HCT116 (cell line): ENCODE measurements around the gene TJP2. TPM values are rescaled to one million over a fixed set of nuclear protein-coding genes. Genes with fewer than 3 reads are reported as not detected.

Source experiments
- ATAC-seq: fragments of 200-7000 bp; cut with Tn5 transposase; 2 replicates; pipeline ENCODE4 v1.9.1; 2020; ENCODE audit warnings: mild to moderate bottlenecking, moderate library complexity
- BruUV-seq: library from RNA; stranded (reverse); fragments of 400-500 nt; replicated peaks from 2 replicates; lab custom pipeline; 2021; lab: Mats Ljungman, UMichigan
- CTCF ChIA-PET: fragments of 300-600 bp; sonication (Branson Sonifier 250); formaldehyde crosslinking; loops from one replicate; lab custom pipeline; 2021; ENCODE audit warnings: antibody characterized with exemption; lab: Charles Lee
- POLR2A ChIA-PET: fragments of 300-600, 350-600 bp; sonication (Branson Sonifier 250); formaldehyde crosslinking; loops from one replicate; lab custom pipeline; 2021; ENCODE audit warnings: antibody characterized with exemption; lab: Charles Lee
- RAD21 ChIA-PET, 2 experiments: fragments of 300-600 bp; sonication (Branson Sonifier 250); formaldehyde crosslinking; loops; one replicate each; lab custom pipeline; 2023; ENCODE audit warnings: low total read pairs in 2 of 2; ENCODE audit not compliant: uncharacterized antibody in 2 of 2, unreplicated experiment in 2 of 2, low non-redundant PET in 1 of 2; lab: Charles Lee
- DNase-seq: peaks from one replicate; pipeline ENCODE4 v3.0.0-alpha.2; 2010; ENCODE audit warnings: low read depth, low spot score
- H2AFZ ChIP-seq: fragments of 200-600 bp; shearing (Covaris generic), sonication (generic); 2 replicates; pipeline ENCODE4 v1.6.1; 2017; ENCODE audit warnings: low read depth, mixed run types, mixed read lengths, antibody characterized with exemption, low read length; ENCODE audit not compliant: poor library complexity, severe bottlenecking
- H3K27ac ChIP-seq: 2 replicates; pipeline ENCODE4 v1.5.1; 2012; ENCODE audit warnings: low read depth, low read length
- H3K27me3 ChIP-seq: fragments of 200-600 bp; sonication (generic); 2 replicates; pipeline ENCODE4 v1.6.1; 2016; ENCODE audit warnings: mixed run types, low read length, mixed read lengths; ENCODE audit not compliant: insufficient read depth
- H3K36me3 ChIP-seq, 2 experiments: fragments of 200-500 bp in 1 of 2; fragments of 200-600 bp in 1 of 2; sonication (Bioruptor generic) in 1 of 2; sonication (generic) in 1 of 2; 2 replicates each; pipeline versions ENCODE4 v1.5.1 to v1.6.1; 2014 to 2016; ENCODE audit warnings: low read length in 2 of 2, inconsistent platforms in 1 of 2, mixed read lengths in 1 of 2, mixed run types in 1 of 2; ENCODE audit not compliant: insufficient read depth in 2 of 2, control insufficient read depth in 1 of 2
- H3K4me1 ChIP-seq, 2 experiments: fragments of 200-600 bp in 1 of 2; sonication (generic) in 1 of 2; 2 replicates each; pipeline versions ENCODE4 v1.5.1 to v1.6.1; 2012 to 2017; ENCODE audit warnings: low read length in 2 of 2, inconsistent platforms in 1 of 2, mild to moderate bottlenecking in 1 of 2, mixed read lengths in 1 of 2, mixed run types in 1 of 2, moderate library complexity in 1 of 2; ENCODE audit not compliant: insufficient read depth in 2 of 2, control insufficient read depth in 1 of 2
- H3K4me2 ChIP-seq: fragments of 200-600 bp; sonication (generic); 2 replicates; pipeline ENCODE4 v1.6.1; 2017; ENCODE audit warnings: mixed run types, low read length, mixed read lengths
- H3K4me3 ChIP-seq, 2 experiments: fragments of 200-600 bp in 1 of 2; sonication (generic) in 1 of 2; replicated peaks in 1 of 2; 2 replicates each; pipeline ENCODE4 v1.5.1; 2011 to 2016; ENCODE audit warnings: low read length in 2 of 2, control low read depth in 1 of 2, low read depth in 1 of 2, mild to moderate bottlenecking in 1 of 2, mixed read lengths in 1 of 2, mixed run types in 1 of 2
- H3K79me2 ChIP-seq: fragments of 200-600 bp; sonication (generic); 2 replicates; pipeline ENCODE4 v1.6.1; 2017; ENCODE audit warnings: mild to moderate bottlenecking, mixed run types, low read length, moderate library complexity, mixed read lengths; ENCODE audit not compliant: insufficient read depth
- H3K9ac ChIP-seq: fragments of 200-600 bp; sonication (generic); 2 replicates; pipeline ENCODE4 v1.6.1; 2016; ENCODE audit warnings: low read length, mixed read lengths
- H3K9me2 ChIP-seq: fragments of 200-600 bp; sonication (generic), shearing (Covaris generic); 2 replicates; pipeline ENCODE4 v1.6.1; 2017; ENCODE audit warnings: mixed run types, mild to moderate bottlenecking, moderate library complexity; ENCODE audit not compliant: insufficient read depth
- H3K9me3 ChIP-seq, 2 experiments: fragments of 200-500 bp in 1 of 2; fragments of 200-600 bp in 1 of 2; sonication (Bioruptor generic) in 1 of 2; sonication (generic) in 1 of 2; 2 replicates each; pipeline ENCODE4 v1.6.1; 2014 to 2017; ENCODE audit warnings: low read length in 2 of 2, mixed read lengths in 2 of 2, inconsistent platforms in 1 of 2, low read depth in 1 of 2, mild to moderate bottlenecking in 1 of 2, mixed run types in 1 of 2, moderate library complexity in 1 of 2; ENCODE audit not compliant: control insufficient read depth in 1 of 2, insufficient read depth in 1 of 2
- H4K20me1 ChIP-seq: fragments of 200-600 bp; sonication (generic), shearing (Covaris generic); 2 replicates; pipeline ENCODE4 v1.6.1; 2017; ENCODE audit warnings: mixed run types, mild to moderate bottlenecking, moderate library complexity; ENCODE audit not compliant: insufficient read depth
- CBX3 ChIP-seq: IDR thresholded peaks from 2 replicates; pipeline ENCODE4 v1.6.1; 2012; ENCODE audit warnings: low read depth
- CEBPB ChIP-seq: IDR thresholded peaks from 2 replicates; pipeline ENCODE4 v1.6.1; 2012; ENCODE audit warnings: low read depth
- CTCF ChIP-seq, 3 experiments: fragments of 200-600 bp in 1 of 3; sonication (generic) in 1 of 3; IDR thresholded peaks in 2 of 3; conservative IDR thresholded peaks in 1 of 3; 2 replicates each; pipeline ENCODE4 v1.5.1; 2012 to 2017; ENCODE audit warnings: low read depth in 2 of 3, low read length in 2 of 3, antibody characterized with exemption in 1 of 3, borderline replicate concordance in 1 of 3, control low read depth in 1 of 3, mild to moderate bottlenecking in 1 of 3, mixed read lengths in 1 of 3, mixed run types in 1 of 3, moderate library complexity in 1 of 3; ENCODE audit not compliant: insufficient read depth in 1 of 3
- ELF1 ChIP-seq: IDR thresholded peaks from 2 replicates; pipeline ENCODE4 v1.6.1; 2012; ENCODE audit warnings: low read depth, borderline replicate concordance
- FOSL1 ChIP-seq: IDR thresholded peaks from 2 replicates; pipeline ENCODE4 v1.6.1; 2012; ENCODE audit warnings: low read depth
- JUND ChIP-seq: IDR thresholded peaks from 2 replicates; pipeline ENCODE4 v1.6.1; 2012
- POLR2A ChIP-seq: IDR thresholded peaks from 2 replicates; pipeline ENCODE4 v1.7.0; 2011; ENCODE audit warnings: borderline replicate concordance; ENCODE audit not compliant: insufficient read depth, insufficient read length; ENCODE audit errors: extremely low read depth
- REST ChIP-seq: IDR thresholded peaks from 2 replicates; pipeline ENCODE4 v1.6.1; 2012; ENCODE audit warnings: low read depth
- SP1 ChIP-seq: IDR thresholded peaks from 2 replicates; pipeline ENCODE4 v1.6.1; 2012; ENCODE audit warnings: low read depth
- SRF ChIP-seq: IDR thresholded peaks from 2 replicates; pipeline ENCODE4 v1.6.1; 2012; ENCODE audit warnings: low read depth
- YY1 ChIP-seq: IDR thresholded peaks from 2 replicates; pipeline ENCODE4 v1.6.1; 2011; ENCODE audit warnings: low read length, low read depth, moderate library complexity, mild to moderate bottlenecking; ENCODE audit not compliant: insufficient replicate concordance; ENCODE audit errors: extremely low read depth
- ZBTB33 ChIP-seq: IDR thresholded peaks from 2 replicates; pipeline ENCODE4 v1.6.1; 2011; ENCODE audit warnings: mild to moderate bottlenecking, low read length, moderate library complexity; ENCODE audit not compliant: insufficient replicate concordance; ENCODE audit errors: extremely low read depth
- intact Hi-C: fragments of 100-400 bp; cut with micrococcal nuclease; formaldehyde crosslinking; loops from 2 replicates; pipeline ENCODE4 v1.10.0; 2022
- total RNA-seq: library from RNA; stranded (reverse); gene quantifications from one replicate; pipeline ENCODE4 v1.2.1, GENCODE V29; 2021; ENCODE audit not compliant: unreplicated experiment
- TF ChIP-seq, protein P1 (sequence below): IDR thresholded peaks from 2 replicates; pipeline ENCODE4 v1.6.1; 2012

TJP2 gene
- total RNA-seq, 1 experiment from 2014 or later, result 39.7 TPM

DNA sequence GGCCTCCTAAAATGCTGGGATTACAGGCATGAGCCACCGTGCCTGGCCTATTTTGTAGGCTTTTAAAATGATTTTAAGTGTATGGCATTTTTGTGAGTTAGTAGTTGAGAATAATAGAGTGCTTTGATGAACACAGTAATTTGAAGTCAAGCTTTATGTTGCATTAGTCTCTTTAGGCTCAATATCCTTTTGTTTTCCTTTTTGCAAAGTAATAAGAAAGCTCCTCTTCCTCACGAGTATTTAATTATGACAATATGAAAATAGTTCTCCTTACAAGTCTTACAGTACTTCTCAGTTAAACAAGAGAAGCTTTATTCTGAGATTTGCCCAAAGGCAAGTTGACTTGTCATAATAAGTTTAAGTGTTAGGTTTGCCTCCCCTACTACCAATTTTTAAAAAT lies 69.0 kb downstream of the TJP2 start (continued):
- TF ChIP-seq SRF, result no peak

GRCh38 chr9:69246629-69247028 lies 72.6 kb downstream of the TJP2 start:
- H4K20me1 ChIP-seq, result no peaks in the 10 kb centered on the region
- POLR2A ChIA-PET, result no interaction called here
- H3K27ac ChIP-seq, result no peak overlapping the region
- no peak overlapping the region for H3K4me3 ChIP-seq
- CTCF ChIA-PET, result no interaction called here
- H3K4me2 ChIP-seq, result no peak overlapping the region
- H3K4me1 ChIP-seq, result no peaks in the 10 kb centered on the region; a peak in 1 of 4 replicates
- ATAC-seq (no peak), DNase-seq (no peak)
- no peaks in the 10 kb centered on the region for H3K79me2 ChIP-seq
- no peaks in the 10 kb centered on the region for H3K9me3 ChIP-seq
- no peaks in the 10 kb centered on the region for H3K9me2 ChIP-seq
- no TSS peak for BruUV-seq
- RAD21 ChIA-PET, result no interaction called here
- peaks cover 0 to 7% of the 10 kb centered on the region in 2 experiments; a peak in 3 of 4 replicates for H3K36me3 ChIP-seq
- H3K27me3 ChIP-seq, result no peaks in the 10 kb centered on the region
- no peak for TF ChIP-seq SRF
- TF ChIP-seq YY1, result no peak
- TF ChIP-seq REST, result no peak
- TF ChIP-seq ELF1, result no peak
- TF ChIP-seq CEBPB, result no peak
- TF ChIP-seq SP1, result no peak
- TF ChIP-seq POLR2A, result no peak
- TF ChIP-seq FOSL1, result no peak
- TF ChIP-seq ZBTB33, result no peak
- no peak for TF ChIP-seq CTCF (IDR thresholded peaks at IDR 0.05 in 2 of 3, conservative IDR thresholded peaks at IDR 0.05 in 1 of 3; ENCODE audit: borderline replicate concordance in 1 of 3, insufficient read depth in 1 of 3, low read depth in 2 of 3, low read length in 2 of 3)
- no peak for TF ChIP-seq CBX3
- TF ChIP-seq, protein P1, sequence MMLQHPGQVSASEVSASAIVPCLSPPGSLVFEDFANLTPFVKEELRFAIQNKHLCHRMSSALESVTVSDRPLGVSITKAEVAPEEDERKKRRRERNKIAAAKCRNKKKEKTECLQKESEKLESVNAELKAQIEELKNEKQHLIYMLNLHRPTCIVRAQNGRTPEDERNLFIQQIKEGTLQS, result no peak
- TF ChIP-seq JUND, result no peak
- H2AFZ ChIP-seq, result no peak overlapping the region
- no peak overlapping the region for H3K9ac ChIP-seq
- intact Hi-C loops, result no loop called here
